ENCODE data around the gene FBXW7.

Gene FBXW7

GRCh38 chr4:152322656-152323055 is 213.2 kb downstream of the FBXW7 start:
- DNase-seq: no peak

GRCh38 chr4:152321923-152322322 is 214.0 kb downstream of the FBXW7 start:
- no peak for DNase-seq

DNA sequence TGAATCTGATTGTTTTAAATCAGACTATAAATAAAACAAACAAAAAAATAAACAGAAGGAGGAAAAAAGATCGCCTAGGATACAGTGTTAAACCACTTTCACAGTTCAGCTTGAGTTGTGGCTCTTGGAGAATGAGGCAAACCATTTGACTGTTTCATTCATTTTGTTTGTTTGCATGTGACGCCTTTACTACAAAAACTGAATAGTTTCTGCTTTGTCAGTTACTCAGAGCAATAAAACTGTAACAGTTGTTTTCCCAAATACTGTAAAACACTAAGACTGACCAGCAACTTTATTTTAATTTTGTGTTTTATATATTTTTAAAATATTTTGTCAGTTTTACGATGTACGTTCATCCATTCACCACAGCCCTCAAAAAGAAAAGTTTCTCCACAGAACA is 214.5 kb downstream of the FBXW7 start:
- DNase-seq: no peak

DNA sequence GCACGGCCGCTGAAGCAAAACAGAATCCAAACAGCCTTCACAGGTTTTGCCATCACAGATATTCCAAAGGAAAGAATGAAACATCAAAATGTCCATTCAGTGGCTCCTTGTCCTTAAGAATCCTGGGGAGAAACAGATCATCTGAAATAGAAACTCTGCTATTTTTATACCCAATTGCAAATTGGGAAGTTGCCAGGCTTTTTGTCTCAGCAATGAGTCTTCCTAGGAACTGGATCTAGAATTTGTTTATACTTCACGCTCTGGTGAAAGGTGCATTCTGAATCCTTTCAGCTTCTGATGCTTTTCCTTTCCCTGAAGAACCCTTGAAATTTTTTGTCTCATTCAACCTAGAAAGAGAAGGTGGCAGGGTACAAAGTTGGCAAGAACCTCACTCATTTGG is 218.9 kb downstream of the FBXW7 start:
- DNase-seq: no peak

DNA sequence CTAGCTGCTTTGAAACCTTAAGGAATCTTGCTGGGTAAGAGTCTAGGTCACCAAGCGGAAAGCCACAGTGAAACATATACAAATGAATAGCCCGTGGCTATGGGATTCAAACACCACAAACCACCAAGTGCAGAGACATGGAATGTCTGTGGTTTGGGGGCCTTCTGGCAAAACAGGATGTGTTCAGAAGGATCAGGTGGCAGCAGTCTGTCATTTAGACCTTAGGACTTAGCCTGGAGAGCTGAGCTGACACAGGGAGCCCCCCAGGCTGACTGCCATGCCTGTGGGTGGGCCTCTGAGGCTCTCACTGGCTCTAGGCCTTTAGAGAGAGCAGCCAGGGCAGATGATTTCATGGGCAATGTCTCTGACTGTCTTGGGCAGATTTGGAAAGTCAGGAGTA is 225.6 kb downstream of the FBXW7 start:
- DNase-seq: no peak

GRCh38 chr4:152309418-152309817 is 226.5 kb downstream of the FBXW7 start:
- no peak for DNase-seq

DNA sequence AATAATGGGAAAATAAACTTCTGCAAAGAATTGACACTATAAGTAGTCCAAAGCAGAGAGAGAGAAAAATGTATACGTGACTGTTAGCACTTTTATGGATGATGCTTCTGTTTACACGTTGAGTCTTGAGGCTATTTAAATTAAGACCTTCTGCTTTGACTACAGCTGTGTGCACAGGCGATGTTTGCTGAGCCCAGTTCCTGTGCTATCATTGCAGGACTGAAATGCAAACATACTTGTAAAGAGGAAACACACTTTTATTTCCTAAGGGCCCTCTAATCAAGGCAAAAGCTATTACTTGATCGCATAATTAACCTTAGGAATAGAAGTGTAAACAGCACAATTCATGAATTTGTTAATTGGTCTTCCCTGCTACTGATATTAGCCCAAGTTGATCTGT is 226.9 kb downstream of the FBXW7 start:
- no peak for DNase-seq

GRCh38 chr4:152307669-152308068 is 228.2 kb downstream of the FBXW7 start:
- no peak for DNase-seq

GRCh38 chr4:152306541-152306940 is 229.4 kb downstream of the FBXW7 start:
- DNase-seq: no peak

- DNase-seq: no peak
These were observed 231.7 kb downstream of the FBXW7 start for GRCh38 chr4:152304220-152304619.

- no peak for DNase-seq
These were observed 234.5 kb downstream of the FBXW7 start for GRCh38 chr4:152301381-152301780.

GRCh38 chr4:152299553-152299952 is 236.3 kb downstream of the FBXW7 start:
- DNase-seq: no peak

- no peak for DNase-seq
These were observed 239.5 kb downstream of the FBXW7 start for GRCh38 chr4:152296386-152296785.

DNA sequence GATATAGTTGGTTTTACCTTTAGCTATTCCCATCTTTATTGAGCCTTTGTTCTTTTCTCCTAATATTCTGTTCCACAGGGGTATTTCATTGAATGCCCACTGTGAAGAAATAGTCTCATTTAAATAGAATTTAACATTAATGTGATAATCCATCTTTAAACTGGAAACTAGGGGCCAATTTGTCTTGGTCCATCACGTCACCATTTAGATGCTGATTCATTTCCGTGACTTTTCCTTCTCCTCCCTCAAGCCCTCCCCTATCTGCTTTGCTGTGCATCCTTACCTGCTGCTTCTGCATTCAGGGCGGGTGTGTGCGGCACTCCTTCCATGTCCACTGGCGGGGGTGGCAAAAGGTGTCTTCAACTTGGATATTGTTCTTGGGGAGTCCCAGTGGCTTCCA is 241.1 kb downstream of the FBXW7 start:
- no peak for DNase-seq

DNA sequence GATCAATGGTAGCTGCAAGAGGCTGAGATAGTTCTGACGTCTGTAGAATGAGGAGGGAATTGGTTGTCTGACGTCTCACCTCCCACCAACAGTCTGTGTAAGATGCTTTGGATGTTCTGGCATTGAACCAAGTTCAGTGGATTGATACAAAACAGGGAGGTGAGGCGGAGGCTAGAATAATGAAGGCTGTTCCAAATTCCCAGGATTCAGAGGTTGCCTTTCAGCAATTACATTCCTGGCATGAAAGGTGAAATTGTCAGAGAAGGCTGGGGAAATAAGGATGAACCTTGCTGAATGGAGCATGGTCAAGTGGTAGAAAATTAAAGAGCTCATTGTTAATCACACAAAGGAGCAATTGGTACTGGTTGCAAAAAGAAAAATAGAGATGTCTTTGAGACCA is 241.6 kb downstream of the FBXW7 start:
- DNase-seq: no peak

DNA sequence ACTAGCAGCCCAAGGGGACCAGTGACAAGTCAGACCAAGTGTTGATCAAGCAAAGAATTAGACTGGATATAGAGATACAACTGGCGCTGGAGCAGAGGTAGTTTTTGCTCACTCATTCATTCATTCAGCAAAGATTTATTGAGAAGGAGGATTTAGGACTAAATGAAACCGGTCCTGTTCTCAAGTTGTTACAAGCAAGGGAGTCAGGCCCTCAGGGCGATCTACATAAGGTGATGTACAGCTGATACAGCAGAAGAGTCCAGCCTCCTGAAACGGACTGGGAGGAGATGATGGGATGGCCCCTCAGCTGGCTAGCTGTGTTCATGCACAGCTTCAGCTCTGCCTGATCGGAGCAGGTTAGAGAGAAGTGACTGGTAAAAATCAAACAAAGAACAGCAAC is 242.4 kb downstream of the FBXW7 start:
- DNase-seq: no peak

- DNase-seq: no peak
These were observed 245.4 kb downstream of the FBXW7 start for GRCh38 chr4:152290366-152290921.

GRCh38 chr4:152289941-152290340 is 246.0 kb downstream of the FBXW7 start:
- DNase-seq: no peak

- no peak for DNase-seq
These were observed 246.4 kb downstream of the FBXW7 start for GRCh38 chr4:152289541-152289940.

DNA sequence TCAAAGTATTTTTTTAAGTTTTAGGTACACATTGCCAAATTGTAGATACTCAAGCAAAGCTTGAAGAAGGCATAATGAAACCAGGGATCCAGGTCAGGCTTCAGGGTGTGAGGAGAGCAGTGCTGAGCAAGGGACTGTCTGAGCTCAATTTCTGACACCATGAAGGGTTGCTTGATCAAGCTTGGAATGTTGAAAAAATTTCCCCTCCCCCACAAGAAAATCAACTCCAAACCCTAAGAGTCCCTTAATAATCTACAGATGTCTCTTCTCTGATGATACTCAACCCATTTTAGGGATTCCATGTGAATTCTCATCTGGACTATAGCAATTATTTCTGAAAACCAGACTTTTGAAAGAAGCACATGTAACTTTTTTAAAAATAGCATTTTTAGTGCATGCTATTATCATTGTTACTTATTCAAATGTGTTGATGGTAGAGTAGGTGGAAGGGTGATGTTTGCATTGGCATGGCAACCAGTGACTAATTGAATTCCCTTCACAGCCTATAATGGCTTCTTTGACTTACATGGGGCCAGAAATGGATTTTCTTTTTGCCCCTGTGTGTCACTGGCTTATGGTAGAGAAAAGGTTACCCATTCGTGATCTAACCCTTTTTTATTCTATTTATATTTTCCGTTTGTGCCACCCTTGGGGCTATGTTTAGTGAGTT is 252.0 kb downstream of the FBXW7 start:
- no peak for DNase-seq

DNA sequence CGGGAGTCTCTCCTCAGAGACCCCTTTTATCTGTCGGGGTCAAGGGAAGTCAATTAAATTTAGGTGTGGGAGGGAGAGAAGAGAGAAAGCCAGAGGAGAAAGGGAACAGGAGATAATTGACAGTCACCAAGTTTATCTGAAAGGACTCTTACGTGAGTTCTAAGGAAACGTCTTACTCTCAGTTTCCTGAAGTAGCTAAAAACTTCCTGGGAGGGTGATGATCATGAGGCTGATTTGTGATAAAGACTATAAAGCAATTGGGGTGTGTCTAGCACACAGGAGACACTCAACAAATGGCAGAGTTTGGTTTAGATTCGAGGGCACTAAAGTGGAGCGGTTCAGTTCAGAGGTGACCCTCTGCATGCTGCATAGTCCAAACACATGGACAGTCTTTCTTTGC is 254.1 kb downstream of the FBXW7 start:
- no peak for DNase-seq

- no peak for DNase-seq
These were observed 254.7 kb downstream of the FBXW7 start for GRCh38 chr4:152281211-152281610.

DNA sequence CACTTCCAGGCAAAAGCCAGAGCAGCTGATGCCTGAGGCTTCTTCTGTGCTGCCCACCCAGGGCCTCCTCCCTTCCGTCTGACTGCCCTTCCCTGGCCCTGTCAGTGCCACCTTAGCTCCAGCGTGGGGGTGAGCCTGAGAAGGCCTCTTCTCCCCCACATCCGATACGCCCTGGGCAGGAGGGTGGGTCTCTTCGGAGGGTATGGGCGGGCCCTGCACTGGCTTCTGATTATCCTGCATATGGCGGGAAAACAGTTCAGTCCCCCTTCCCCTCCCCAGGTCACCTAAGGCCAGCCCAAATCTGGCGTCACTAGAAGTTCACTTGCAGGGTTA is 256.7 kb downstream of the FBXW7 start:
- DNase-seq: no peak

- DNase-seq: no peak
These were observed 257.2 kb downstream of the FBXW7 start for GRCh38 chr4:152278505-152279233.

- DNase-seq: no peak
These were observed 257.8 kb downstream of the FBXW7 start for GRCh38 chr4:152278172-152278504.
